SJSA1 (cell line): ENCODE results near the gene SCP2. TPM values are rescaled to one million over a fixed set of nuclear protein-coding genes. Genes with fewer than 3 reads are reported as not detected.
"Not testable (repeated sequence)": the region's sequence is repeated elsewhere in the genome, so short reads cannot be mapped to it uniquely, and the experiment has no call there.

Experiments used
- DNase-seq, 2 experiments: peaks; one replicate each; pipeline ENCODE4 v3.0.0-alpha.2; 2015 to 2020; ENCODE audit warnings: low spot score in 2 of 2, low read depth in 1 of 2
- H3K27ac ChIP-seq: fragments of 250-450 bp; sonication (Bioruptor Pico); 2 replicates; pipeline ENCODE4 v1.5.1; 2020; ENCODE audit warnings: mild to moderate bottlenecking, moderate library complexity
- H3K27me3 ChIP-seq: fragments of 250-450 bp; sonication (Bioruptor Pico); replicated peaks from 2 replicates; pipeline ENCODE4 v1.5.1; 2020; ENCODE audit warnings: mild to moderate bottlenecking, moderate library complexity
- H3K36me3 ChIP-seq: fragments of 250-450 bp; sonication (Bioruptor Pico); 2 replicates; pipeline ENCODE4 v1.5.1; 2020; ENCODE audit warnings: mild to moderate bottlenecking
- H3K4me1 ChIP-seq: fragments of 250-450 bp; sonication (Bioruptor Pico); replicated peaks from 2 replicates; pipeline ENCODE4 v1.6.1; 2021; ENCODE audit warnings: mild to moderate bottlenecking
- H3K4me3 ChIP-seq: fragments of 250-450 bp; sonication (Bioruptor Pico); 2 replicates; pipeline ENCODE4 v1.5.1; 2020; ENCODE audit warnings: mild to moderate bottlenecking
- H3K9me3 ChIP-seq: fragments of 250-450 bp; sonication (Bioruptor Pico); replicated peaks from 2 replicates; pipeline ENCODE4 v1.5.1; 2020; ENCODE audit warnings: mild to moderate bottlenecking
- total RNA-seq: library from RNA; depleted of rRNA; stranded (reverse); fragments of >200 nt; shearing (Covaris generic); gene quantifications from 2 replicates; pipeline ENCODE4 v1.2.3, GENCODE V29; 2014

Gene SCP2
- total RNA-seq, 1 experiment from 2014 or later = 288 TPM

GRCh38 chr1:52955129-52955970 lies 28.3 kb downstream of the SCP2 start:
- Histone ChIP-seq H3K4me3 (no peak overlapping the region), H3K27ac (peak overlapping the region; percentile 17; the same call in 1 of the 2 replicates)
- peak in 1 of 2 experiments; percentile 56 for DNase-seq

DNA sequence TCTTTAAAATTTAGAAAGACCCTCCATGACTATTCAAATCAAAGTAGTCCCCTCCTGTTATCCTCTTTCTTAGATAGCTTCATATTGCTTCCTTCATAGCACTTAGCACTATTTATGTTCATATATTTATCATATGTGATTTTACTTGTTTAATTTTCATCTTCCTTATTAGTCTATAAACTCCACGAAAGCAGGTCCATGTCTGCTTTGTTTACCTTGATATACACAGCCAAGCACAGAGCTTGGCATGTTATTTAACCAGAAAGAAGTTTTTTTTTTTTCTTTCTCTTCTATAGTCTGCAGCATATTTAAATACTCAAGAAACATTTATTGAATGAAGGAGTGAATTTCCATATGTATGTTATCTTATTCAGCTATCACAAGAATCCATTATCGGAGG lies 36.0 kb downstream of the SCP2 start:
- Histone ChIP-seq H3K9me3 (no peaks in the 10 kb centered on the region), H3K36me3 (peaks cover 6% of the 10 kb centered on the region), H3K27ac (no peak overlapping the region), H3K4me1 (no peaks in the 10 kb centered on the region), H3K27me3 (no peaks in the 10 kb centered on the region), H3K4me3 (no peak overlapping the region)
- DNase-seq = no peak

More at GRCh38 chr1:52955129-52955970, 28.3 kb downstream of the SCP2 start:
- H3K36me3 ChIP-seq = peaks cover 27% of the 10 kb centered on the region
- H3K27me3 ChIP-seq = no peaks in the 10 kb centered on the region
- H3K9me3 ChIP-seq = no peaks in the 10 kb centered on the region
- H3K4me1 ChIP-seq = peaks cover 7% of the 10 kb centered on the region; the same call in 1 of the 2 replicates

- no peak for DNase-seq
- Histone ChIP-seq H3K27me3 (no peaks in the 10 kb centered on the region), H3K4me1 (no peaks in the 10 kb centered on the region), H3K4me3 (no peak overlapping the region), H3K27ac (no peak overlapping the region), H3K9me3 (no peaks in the 10 kb centered on the region), H3K36me3 (no peaks in the 10 kb centered on the region; the same call in 1 of the 2 replicates)
Measured at GRCh38 chr1:52967666-52968065, 40.6 kb downstream of the SCP2 start.

GRCh38 chr1:52969234-52969633 lies 42.2 kb downstream of the SCP2 start:
- DNase-seq, H3K36me3 ChIP-seq, H3K4me1 ChIP-seq, H3K9me3 ChIP-seq, H3K27me3 ChIP-seq, H3K27ac ChIP-seq, H3K4me3 ChIP-seq: not testable (repeated sequence)

GRCh38 chr1:52970149-52970548 lies 43.1 kb downstream of the SCP2 start:
- H3K4me3 ChIP-seq = no peak overlapping the region
- no peak for DNase-seq

DNA sequence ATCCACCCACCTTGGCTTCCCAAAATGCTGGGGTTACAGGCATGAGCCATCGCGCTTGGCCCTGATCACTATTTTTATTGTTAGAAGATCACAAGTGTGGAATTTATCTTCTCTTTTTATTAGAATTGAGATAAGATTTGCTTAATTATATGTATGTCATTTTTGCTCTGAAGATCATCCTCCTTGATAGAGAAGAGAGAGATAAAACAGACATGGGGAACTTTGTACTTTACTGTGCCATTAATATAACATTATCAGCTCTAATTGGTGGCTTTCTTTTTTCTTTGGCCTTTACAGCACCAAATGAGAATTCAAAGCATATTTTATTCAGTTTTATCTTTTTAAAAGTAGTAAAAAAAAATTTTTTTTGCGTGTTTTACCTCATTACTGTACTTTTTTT lies 46.8 kb downstream of the SCP2 start:
- H3K9me3 ChIP-seq = no peaks in the 10 kb centered on the region
- H3K36me3 ChIP-seq = peaks cover 26% of the 10 kb centered on the region
- no peaks in the 10 kb centered on the region for H3K4me1 ChIP-seq
- H3K27me3 ChIP-seq = no peaks in the 10 kb centered on the region
- no peak for DNase-seq
- no peak overlapping the region for H3K27ac ChIP-seq
- H3K4me3 ChIP-seq = no peak overlapping the region

More at GRCh38 chr1:52970149-52970548, 43.1 kb downstream of the SCP2 start:
- Histone ChIP-seq H3K27me3 (no peaks in the 10 kb centered on the region), H3K4me1 (no peaks in the 10 kb centered on the region), H3K27ac (no peak overlapping the region), H3K9me3 (no peaks in the 10 kb centered on the region), H3K36me3 (peaks cover 1% of the 10 kb centered on the region)

GRCh38 chr1:52976183-52977035 lies 49.3 kb downstream of the SCP2 start:
- H3K27me3 ChIP-seq = no peaks in the 10 kb centered on the region
- H3K27ac ChIP-seq = no peak overlapping the region
- DNase-seq = no peak
- H3K4me1 ChIP-seq = no peaks in the 10 kb centered on the region
- H3K9me3 ChIP-seq = no peaks in the 10 kb centered on the region
- H3K4me3 ChIP-seq = no peak overlapping the region
- peaks cover 41% of the 10 kb centered on the region for H3K36me3 ChIP-seq

DNA sequence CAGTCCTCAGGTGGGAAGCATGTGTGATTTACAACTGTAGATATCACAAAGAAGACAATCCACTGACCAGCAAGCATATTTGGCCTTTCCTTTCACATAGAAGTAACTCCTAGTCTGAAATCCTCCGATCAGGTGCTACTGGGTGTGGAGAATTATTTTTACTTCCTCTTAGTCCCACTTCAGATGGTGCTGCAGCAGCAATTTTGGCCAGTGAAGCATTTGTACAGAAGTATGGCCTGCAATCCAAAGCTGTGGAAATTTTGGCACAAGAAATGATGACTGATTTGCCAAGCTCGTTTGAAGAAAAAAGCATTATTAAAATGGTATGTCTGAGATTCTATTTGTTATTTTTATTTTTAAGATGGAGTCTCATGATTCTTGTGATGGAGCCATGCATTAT lies 51.0 kb downstream of the SCP2 start:
- Histone ChIP-seq H3K27me3 (no peaks in the 10 kb centered on the region), H3K4me1 (no peaks in the 10 kb centered on the region), H3K36me3 (peaks cover 51% of the 10 kb centered on the region), H3K4me3 (no peak overlapping the region), H3K9me3 (no peaks in the 10 kb centered on the region), H3K27ac (no peak overlapping the region)
- DNase-seq = no peak

DNA sequence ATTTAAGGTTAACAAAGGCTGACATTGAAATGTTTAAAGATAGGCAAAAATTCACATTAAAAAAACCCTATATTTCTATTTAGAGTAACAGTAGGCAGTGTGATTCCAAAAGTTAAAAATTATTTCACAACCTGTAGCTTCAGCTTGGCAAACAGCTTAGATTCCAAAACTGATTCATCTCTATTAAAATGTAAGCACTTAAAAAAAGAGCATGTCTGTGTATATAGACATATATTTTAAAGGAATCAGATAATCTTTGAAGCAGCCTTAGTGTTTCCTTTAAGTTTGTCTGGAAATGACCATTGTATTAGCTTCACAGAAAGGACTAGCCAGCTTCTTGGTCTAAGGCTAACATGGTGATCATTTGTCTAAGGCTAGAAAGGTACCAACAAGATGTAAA lies 65.7 kb downstream of the SCP2 start:
- DNase-seq = not testable (repeated sequence)

DNA sequence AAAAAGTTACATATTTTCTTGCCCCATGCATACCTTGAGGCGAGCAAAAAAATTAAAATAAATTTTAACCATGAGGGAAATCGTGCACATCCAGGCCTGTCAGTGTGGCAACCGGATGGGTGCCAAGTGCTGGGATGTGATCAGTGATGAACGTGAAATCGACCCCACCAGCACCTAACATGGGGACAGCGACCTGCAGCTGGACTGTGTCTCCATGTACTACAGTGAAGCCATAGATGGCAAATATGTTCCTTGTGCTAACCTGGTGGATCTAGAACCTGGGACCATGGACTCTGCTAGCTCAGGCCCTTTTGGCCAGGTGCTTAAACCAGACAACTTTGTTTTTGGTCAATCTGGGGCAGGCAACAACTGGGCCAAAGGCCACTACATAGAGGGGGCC lies 67.6 kb downstream of the SCP2 start:
- no peak for DNase-seq
- H3K27ac ChIP-seq = no peak overlapping the region
- H3K9me3 ChIP-seq = no peaks in the 10 kb centered on the region
- H3K36me3 ChIP-seq = peaks cover 26% of the 10 kb centered on the region; the same call in 1 of the 2 replicates
- no peak overlapping the region for H3K4me3 ChIP-seq
- H3K27me3 ChIP-seq = no peaks in the 10 kb centered on the region
- H3K4me1 ChIP-seq = no peaks in the 10 kb centered on the region

More for the DNA sequence above, 65.7 kb downstream of the SCP2 start:
- not testable (repeated sequence) for H3K4me1 ChIP-seq, H3K9me3 ChIP-seq, H3K27ac ChIP-seq, H3K27me3 ChIP-seq, H3K4me3 ChIP-seq
- peaks cover 29% of the 10 kb centered on the region; the same call in 1 of the 2 replicates for H3K36me3 ChIP-seq

DNA sequence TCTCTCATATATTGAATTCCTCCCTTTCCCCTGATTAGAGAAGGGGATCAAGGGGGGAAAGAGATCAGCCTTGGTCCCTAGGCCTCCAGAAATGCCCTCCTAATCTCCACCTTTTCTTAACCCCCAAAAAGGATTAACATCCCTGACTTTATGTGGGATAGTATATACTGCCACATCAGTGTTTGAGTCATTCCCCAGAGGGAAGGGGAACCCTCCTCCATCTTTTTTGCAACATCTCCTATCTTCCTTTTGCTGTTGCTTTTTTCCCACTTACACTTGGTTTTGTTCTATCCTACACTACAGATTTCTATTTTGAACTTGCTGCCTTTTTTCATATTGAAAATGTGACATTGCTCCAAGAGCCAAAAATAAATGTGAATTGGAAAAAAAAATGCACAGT lies 69.6 kb downstream of the SCP2 start:
- H3K27ac ChIP-seq = no peak overlapping the region
- H3K4me3 ChIP-seq = no peak overlapping the region
- H3K36me3 ChIP-seq = peaks cover 17% of the 10 kb centered on the region; the same call in 1 of the 2 replicates
- no peaks in the 10 kb centered on the region for H3K9me3 ChIP-seq
- DNase-seq = no peak
- no peaks in the 10 kb centered on the region for H3K27me3 ChIP-seq
- no peaks in the 10 kb centered on the region for H3K4me1 ChIP-seq

GRCh38 chr1:53001128-53001527 lies 74.1 kb downstream of the SCP2 start:
- Histone ChIP-seq H3K4me3 (no peak overlapping the region), H3K27ac (no peak overlapping the region), H3K27me3 (no peaks in the 10 kb centered on the region), H3K36me3 (peaks cover 17% of the 10 kb centered on the region), H3K4me1 (no peaks in the 10 kb centered on the region), H3K9me3 (no peaks in the 10 kb centered on the region)
- DNase-seq = no peak

- Histone ChIP-seq H3K4me1 (peaks cover 11% of the 10 kb centered on the region), H3K36me3 (peaks cover 14% of the 10 kb centered on the region)
- DNase-seq, H3K27ac ChIP-seq, H3K4me3 ChIP-seq, H3K9me3 ChIP-seq, H3K27me3 ChIP-seq: not testable (repeated sequence)
Measured at GRCh38 chr1:53006612-53007011, 79.5 kb downstream of the SCP2 start.

- H3K4me1 ChIP-seq = peaks cover 15% of the 10 kb centered on the region
- H3K36me3 ChIP-seq, H3K27me3 ChIP-seq, DNase-seq, H3K9me3 ChIP-seq, H3K4me3 ChIP-seq, H3K27ac ChIP-seq: not testable (repeated sequence)
Measured at GRCh38 chr1:53010247-53010646, 83.2 kb downstream of the SCP2 start.
